CD14-positive monocyte (primary cell): ENCODE measurements around the gene TUBA1B. TPM values are rescaled to one million over a fixed set of nuclear protein-coding genes. Genes with fewer than 3 reads are reported as not detected.
A peak's percentile ranks its signal among the peaks of the same experiment; 100 is the strongest.
"Not testable (repeated sequence)": the region's sequence is repeated elsewhere in the genome, so short reads cannot be mapped to it uniquely, and the experiment has no call there.

Experiments used
- DNase-seq, 3 donors: peaks; one replicate each; pipeline ENCODE4 v3.0.0-alpha.2; 2011 to 2022
- H2AFZ ChIP-seq: 2 replicates; pipeline ENCODE4 v1.6.0; 2012; ENCODE audit warnings: mild to moderate bottlenecking, low read depth, low read length, inconsistent platforms; ENCODE audit not compliant: insufficient read depth, poor library complexity, severe bottlenecking
- H3K27ac ChIP-seq, 2 donors: 1 replicate in 1 of 2; 2 replicates in 1 of 2; pipeline ENCODE4 v1.5.1; 2012 to 2013; ENCODE audit warnings: low read length in 2 of 2, control low read depth in 1 of 2, inconsistent platforms in 1 of 2, low read depth in 1 of 2, mild to moderate bottlenecking in 1 of 2
- H3K27me3 ChIP-seq, 2 donors: one replicate each; pipeline versions ENCODE4 v1.6.0 to v1.6.1; 2011 to 2013; ENCODE audit warnings: low read length in 2 of 2; ENCODE audit not compliant: control insufficient read depth in 2 of 2, insufficient read depth in 2 of 2
- H3K36me3 ChIP-seq, 2 donors: replicated peaks in 1 of 2; 1 replicate in 1 of 2; 2 replicates in 1 of 2; pipeline versions ENCODE4 v1.5.1 to v1.6.1; 2012 to 2013; ENCODE audit warnings: low read length in 2 of 2, control low read depth in 1 of 2, inconsistent platforms in 1 of 2, mild to moderate bottlenecking in 1 of 2; ENCODE audit not compliant: insufficient read depth in 2 of 2, control insufficient read depth in 1 of 2
- H3K4me1 ChIP-seq, 2 donors: 1 replicate in 1 of 2; 2 replicates in 1 of 2; pipeline versions ENCODE4 v1.5.1 to v1.6.1; 2012 to 2013; ENCODE audit warnings: low read length in 2 of 2, control low read depth in 1 of 2, inconsistent platforms in 1 of 2, mild to moderate bottlenecking in 1 of 2, moderate library complexity in 1 of 2; ENCODE audit not compliant: insufficient read depth in 2 of 2, control insufficient read depth in 1 of 2
- H3K4me2 ChIP-seq: replicated peaks from 2 replicates; pipeline ENCODE3; 2012; ENCODE audit warnings: low read length, moderate library complexity, mild to moderate bottlenecking; ENCODE audit not compliant: poor library complexity, severe bottlenecking; ENCODE audit errors: extremely low read depth
- H3K4me3 ChIP-seq, 3 experiments: fragments of 200-600 bp in 1 of 3; sonication (generic) in 1 of 3; replicated peaks in 1 of 3; 1 replicate in 2 of 3; 2 replicates in 1 of 3; pipeline ENCODE4 v1.5.1; 2011 to 2013; ENCODE audit warnings: low read length in 3 of 3, mild to moderate bottlenecking in 3 of 3, control low read depth in 2 of 3, low read depth in 2 of 3, inconsistent platforms in 1 of 3, moderate library complexity in 1 of 3
- H3K79me2 ChIP-seq: 2 replicates; pipeline ENCODE4 v1.6.0; 2012; ENCODE audit warnings: mild to moderate bottlenecking, control low read depth, inconsistent platforms, low read length, moderate library complexity; ENCODE audit not compliant: insufficient read depth
- H3K9ac ChIP-seq: 2 replicates; pipeline ENCODE4 v1.6.0; 2017; ENCODE audit warnings: low read length, mild to moderate bottlenecking; ENCODE audit not compliant: insufficient read depth, poor library complexity, severe bottlenecking
- H3K9me3 ChIP-seq, 2 donors: replicated peaks in 1 of 2; 1 replicate in 1 of 2; 2 replicates in 1 of 2; pipeline versions ENCODE4 v1.5.1 to v1.6.1; 2012 to 2013; ENCODE audit warnings: low read length in 2 of 2, control low read depth in 1 of 2; ENCODE audit not compliant: control insufficient read depth in 1 of 2, insufficient read depth in 1 of 2
- H4K20me1 ChIP-seq: 2 replicates; pipeline ENCODE4 v1.6.0; 2012; ENCODE audit warnings: mild to moderate bottlenecking, low read length, control low read depth, moderate library complexity; ENCODE audit not compliant: insufficient read depth
- H3K27ac Mint-ChIP-seq, 7 donors: one replicate each; pipeline ENCODE4 v1.8.0; 2020; ENCODE audit warnings: mild to moderate bottlenecking in 7 of 7, mixed read lengths in 7 of 7, moderate library complexity in 6 of 7, inconsistent platforms in 2 of 7
- H3K27me3 Mint-ChIP-seq, 3 donors: one replicate each; pipeline ENCODE4 v1.8.0; 2021 to 2022; ENCODE audit warnings: low read depth in 3 of 3, mild to moderate bottlenecking in 3 of 3, mixed read lengths in 3 of 3, moderate library complexity in 3 of 3, inconsistent platforms in 1 of 3
- H3K36me3 Mint-ChIP-seq, 2 donors: one replicate each; pipeline ENCODE4 v1.8.0; 2020; ENCODE audit warnings: mixed read lengths in 2 of 2, inconsistent platforms in 1 of 2, mild to moderate bottlenecking in 1 of 2
- H3K4me1 Mint-ChIP-seq: one replicate; pipeline ENCODE4 v1.8.0; 2020; ENCODE audit warnings: mild to moderate bottlenecking, mixed read lengths
- H3K4me3 Mint-ChIP-seq, 2 donors: one replicate each; pipeline ENCODE4 v1.8.0; 2020; ENCODE audit warnings: mild to moderate bottlenecking in 2 of 2, mixed read lengths in 2 of 2, moderate library complexity in 1 of 2
- H3K9me3 Mint-ChIP-seq, 7 donors: one replicate each; pipeline ENCODE4 v1.8.0; 2020 to 2022; ENCODE audit warnings: mixed read lengths in 7 of 7, mild to moderate bottlenecking in 6 of 7, moderate library complexity in 6 of 7, inconsistent platforms in 2 of 7
- WGBS: methylation state at CpG from one replicate; pipeline ENCODE4 v1.1.5; 2013; ENCODE audit warnings: missing lambda C conversion rate; ENCODE audit not compliant: insufficient coverage; 5-methylcytosine and 5-hydroxymethylcytosine counted together
- intact Hi-C, 2 donors: fragments of 100-400 bp; cut with micrococcal nuclease; formaldehyde crosslinking; loops; one replicate each; pipeline versions ENCODE4 v1.15.0 to v1.15.1; 2023
- polyA plus RNA-seq, 3 donors: library from polyadenylated mRNA; depleted of rRNA in 1 of 3; unstranded in 2 of 3; stranded (reverse) in 1 of 3; fragments of 300-500 nt in 2 of 3; fragments of >200 nt in 1 of 3; fragmentation: Illumina TruSeq in 2 of 3; gene quantifications; 1 replicate in 2 of 3; 2 replicates in 1 of 3; pipeline ENCODE4 v1.2.3, GENCODE V29; 2012 to 2021
- TF ChIP-seq, protein P1 (sequence below): fragments of 200-600 bp; IDR thresholded peaks from one replicate; pipeline ENCODE4 v1.8.0; 2022; ENCODE audit warnings: antibody characterized with exemption, mild to moderate bottlenecking

TUBA1B gene
- polyA plus RNA-seq, 3 donors = 481 to 538 (median 528) TPM

- no peak for DNase-seq
Observed at GRCh38 chr12:49137476-49137875, 6.3 kb upstream of the TUBA1B start.

DNA sequence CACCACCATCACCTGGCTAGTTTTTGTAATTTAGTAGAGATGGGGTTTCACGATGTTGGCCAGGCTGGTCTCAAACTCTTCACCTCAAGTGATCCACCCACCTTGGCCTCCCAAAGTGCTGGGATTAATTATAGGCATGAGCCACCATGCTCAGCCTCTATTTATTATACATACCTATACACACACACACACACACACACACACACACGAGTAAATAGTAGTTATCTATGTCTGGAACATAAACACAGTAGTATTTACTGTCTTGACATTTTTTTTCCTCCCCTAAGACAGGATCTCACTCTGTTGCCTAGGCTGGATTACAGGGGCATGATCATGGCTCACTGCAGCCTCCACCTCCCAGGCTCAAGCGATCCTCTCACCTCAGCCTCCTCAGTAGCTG is 5.8 kb upstream of the TUBA1B start:
- H3K4me3 ChIP-seq, H3K9ac ChIP-seq, H3K4me3 Mint-ChIP-seq, H3K4me2 ChIP-seq, H2AFZ ChIP-seq, H3K36me3 ChIP-seq, H3K27ac ChIP-seq, H3K9me3 ChIP-seq, H4K20me1 ChIP-seq, H3K9me3 Mint-ChIP-seq, DNase-seq, H3K27me3 Mint-ChIP-seq, H3K27me3 ChIP-seq: not testable (repeated sequence)
- Histone ChIP-seq H3K4me1 (peaks cover 8 to 18% of the 10 kb centered on the region in 2 donors), H3K79me2 (peaks cover 14% of the 10 kb centered on the region)
- peaks cover 6 to 25% of the 10 kb centered on the region in 2 donors for H3K36me3 Mint-ChIP-seq
- intact Hi-C loops = loop anchor here in 1 of 2 donors (10.0 kb wide), 1 partner anchor 98 kb away; no protein-coding TSS in a partner anchor
- peak overlapping the region in 1 of 7 donors; percentile 28 for H3K27ac Mint-ChIP-seq
- WGBS = no CpG with 5 or more reads among the region's 3 CpGs
- H3K4me1 Mint-ChIP-seq = peaks cover 18% of the 10 kb centered on the region

More at GRCh38 chr12:49137476-49137875, 6.3 kb upstream of the TUBA1B start:
- no peak overlapping the region for H3K27ac ChIP-seq
- no peaks in the 10 kb centered on the region for H3K36me3 ChIP-seq
- H3K4me3 ChIP-seq = no peak overlapping the region
- peaks cover 13% of the 10 kb centered on the region for H3K4me1 Mint-ChIP-seq
- H3K4me3 Mint-ChIP-seq = no peak overlapping the region
- peak overlapping the region in 1 of 7 donors; percentile 28 for H3K27ac Mint-ChIP-seq
- H2AFZ ChIP-seq = no peak overlapping the region
- no peak overlapping the region for H3K9ac ChIP-seq
- WGBS = no CpG with 5 or more reads among the region's 1 CpG
- TF ChIP-seq, protein P1, sequence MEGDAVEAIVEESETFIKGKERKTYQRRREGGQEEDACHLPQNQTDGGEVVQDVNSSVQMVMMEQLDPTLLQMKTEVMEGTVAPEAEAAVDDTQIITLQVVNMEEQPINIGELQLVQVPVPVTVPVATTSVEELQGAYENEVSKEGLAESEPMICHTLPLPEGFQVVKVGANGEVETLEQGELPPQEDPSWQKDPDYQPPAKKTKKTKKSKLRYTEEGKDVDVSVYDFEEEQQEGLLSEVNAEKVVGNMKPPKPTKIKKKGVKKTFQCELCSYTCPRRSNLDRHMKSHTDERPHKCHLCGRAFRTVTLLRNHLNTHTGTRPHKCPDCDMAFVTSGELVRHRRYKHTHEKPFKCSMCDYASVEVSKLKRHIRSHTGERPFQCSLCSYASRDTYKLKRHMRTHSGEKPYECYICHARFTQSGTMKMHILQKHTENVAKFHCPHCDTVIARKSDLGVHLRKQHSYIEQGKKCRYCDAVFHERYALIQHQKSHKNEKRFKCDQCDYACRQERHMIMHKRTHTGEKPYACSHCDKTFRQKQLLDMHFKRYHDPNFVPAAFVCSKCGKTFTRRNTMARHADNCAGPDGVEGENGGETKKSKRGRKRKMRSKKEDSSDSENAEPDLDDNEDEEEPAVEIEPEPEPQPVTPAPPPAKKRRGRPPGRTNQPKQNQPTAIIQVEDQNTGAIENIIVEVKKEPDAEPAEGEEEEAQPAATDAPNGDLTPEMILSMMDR = no peak
- H3K9me3 Mint-ChIP-seq = no peaks in the 10 kb centered on the region
- H3K27me3 Mint-ChIP-seq = no peaks in the 10 kb centered on the region
- peaks cover 6 to 26% of the 10 kb centered on the region in 2 donors for H3K36me3 Mint-ChIP-seq
- no peak overlapping the region for H3K4me2 ChIP-seq
- peaks cover 4 to 13% of the 10 kb centered on the region in 2 donors for H3K4me1 ChIP-seq
- intact Hi-C loops = loop anchor here in 1 of 2 donors (10.0 kb wide), 1 partner anchor 97 kb away; no protein-coding TSS in a partner anchor
- no peaks in the 10 kb centered on the region for H4K20me1 ChIP-seq
- peaks cover 10% of the 10 kb centered on the region for H3K79me2 ChIP-seq
- H3K9me3 ChIP-seq = no peaks in the 10 kb centered on the region
- H3K27me3 ChIP-seq = no peaks in the 10 kb centered on the region
